IPS-20b (cell line): ENCODE measurements around the gene ADGRA3.

Source experiments
- H3K27ac ChIP-seq: one replicate; pipeline ENCODE4 v1.5.1; 2013; ENCODE audit warnings: low read length
- H3K27me3 ChIP-seq: 2 replicates; pipeline ENCODE4 v1.6.1; 2013; ENCODE audit warnings: mild to moderate bottlenecking, low read length, inconsistent platforms; ENCODE audit not compliant: insufficient read depth
- H3K36me3 ChIP-seq: 2 replicates; pipeline ENCODE4 v1.6.1; 2013; ENCODE audit warnings: low read depth, mild to moderate bottlenecking, inconsistent platforms, low read length, moderate library complexity; ENCODE audit not compliant: insufficient read depth
- H3K4me1 ChIP-seq: 2 replicates; pipeline ENCODE4 v1.6.1; 2013; ENCODE audit warnings: mild to moderate bottlenecking, control low read depth, inconsistent platforms, low read length, moderate library complexity; ENCODE audit not compliant: insufficient read depth
- H3K4me3 ChIP-seq: 2 replicates; pipeline ENCODE4 v1.5.1; 2013; ENCODE audit warnings: mild to moderate bottlenecking, low read length, inconsistent platforms
- H3K9ac ChIP-seq: 2 replicates; pipeline ENCODE4 v1.6.1; 2013; ENCODE audit warnings: low read depth, mild to moderate bottlenecking, inconsistent platforms, low read length, moderate library complexity
- H3K9me3 ChIP-seq: 2 replicates; pipeline ENCODE4 v1.6.1; 2013; ENCODE audit warnings: mild to moderate bottlenecking, low read depth, low read length, inconsistent platforms; ENCODE audit not compliant: insufficient read depth

Gene ADGRA3

DNA sequence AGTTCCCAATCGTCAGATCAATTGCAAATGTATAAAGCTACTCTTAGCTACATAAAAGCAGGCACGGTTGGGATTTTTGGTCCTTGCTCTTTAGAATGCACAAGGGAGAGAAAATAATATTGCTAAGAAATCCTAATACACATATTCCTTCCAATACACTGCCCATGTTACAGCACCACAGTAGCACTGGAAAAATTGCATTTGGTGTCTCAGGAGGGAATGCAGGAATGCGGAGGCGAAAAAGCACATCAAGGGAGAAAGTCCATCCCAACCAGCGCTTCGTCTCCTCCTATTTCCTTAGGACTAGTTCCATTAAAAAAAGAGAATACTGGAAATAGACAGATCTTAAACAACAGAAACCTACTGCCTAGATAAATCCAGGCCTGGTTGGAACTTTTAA lies 23.9 kb downstream of the ADGRA3 start:
- Histone ChIP-seq H3K4me3 (no peak overlapping the region), H3K27me3 (no peaks in the 10 kb centered on the region), H3K36me3 (no peaks in the 10 kb centered on the region), H3K4me1 (peaks cover 22% of the 10 kb centered on the region), H3K9me3 (no peaks in the 10 kb centered on the region; the same call in 1 of the 2 replicates), H3K27ac (no peak overlapping the region), H3K9ac (no peak overlapping the region)

GRCh38 chr4:22490718-22491315 lies 25.0 kb downstream of the ADGRA3 start:
- no peak overlapping the region for H3K27ac ChIP-seq

GRCh38 chr4:22488106-22488505 lies 27.8 kb downstream of the ADGRA3 start:
- peaks cover 32% of the 10 kb centered on the region for H3K4me1 ChIP-seq
- H3K36me3 ChIP-seq = no peaks in the 10 kb centered on the region
- H3K27me3 ChIP-seq = no peaks in the 10 kb centered on the region
- no peak overlapping the region for H3K27ac ChIP-seq
- no peak overlapping the region for H3K9ac ChIP-seq
- no peaks in the 10 kb centered on the region for H3K9me3 ChIP-seq
- no peak overlapping the region for H3K4me3 ChIP-seq

More at GRCh38 chr4:22490718-22491315, 25.0 kb downstream of the ADGRA3 start:
- H3K4me1 ChIP-seq = peaks cover 23% of the 10 kb centered on the region
- H3K9me3 ChIP-seq = no peaks in the 10 kb centered on the region; the same call in 1 of the 2 replicates
- no peaks in the 10 kb centered on the region for H3K36me3 ChIP-seq
- H3K4me3 ChIP-seq = no peak overlapping the region
- H3K9ac ChIP-seq = no peak overlapping the region
- H3K27me3 ChIP-seq = no peaks in the 10 kb centered on the region

DNA sequence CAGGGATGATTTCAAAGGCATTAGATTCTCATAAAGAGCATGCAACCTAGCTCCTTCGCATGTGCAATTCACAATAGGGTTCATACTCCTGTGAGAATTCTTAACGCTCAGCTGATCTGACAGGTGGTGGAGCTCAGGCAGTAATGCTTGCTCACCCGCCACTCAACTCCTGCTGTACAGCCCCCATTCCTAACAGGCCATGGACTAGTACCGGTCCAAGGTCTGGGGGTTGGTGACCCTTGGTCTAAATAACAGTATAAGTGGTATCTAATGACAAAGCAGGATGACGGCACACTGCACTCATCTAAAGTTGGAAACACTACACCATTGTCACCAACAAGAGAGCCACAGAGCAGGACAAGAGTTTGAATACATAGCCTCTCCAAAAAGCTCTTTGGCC lies 28.5 kb downstream of the ADGRA3 start:
- Histone ChIP-seq H3K36me3 (no peaks in the 10 kb centered on the region), H3K4me1 (peaks cover 36% of the 10 kb centered on the region), H3K27me3 (no peaks in the 10 kb centered on the region), H3K9ac (no peak overlapping the region), H3K27ac (no peak overlapping the region), H3K4me3 (no peak overlapping the region), H3K9me3 (no peaks in the 10 kb centered on the region)

GRCh38 chr4:22486276-22486675 lies 29.6 kb downstream of the ADGRA3 start:
- H3K4me1 ChIP-seq = peaks cover 34% of the 10 kb centered on the region; the same call in 1 of the 2 replicates
- no peak overlapping the region for H3K4me3 ChIP-seq
- no peak overlapping the region for H3K9ac ChIP-seq
- H3K27ac ChIP-seq = no peak overlapping the region
- H3K9me3 ChIP-seq = no peaks in the 10 kb centered on the region
- H3K27me3 ChIP-seq = no peaks in the 10 kb centered on the region
- no peaks in the 10 kb centered on the region for H3K36me3 ChIP-seq

GRCh38 chr4:22485737-22486136 lies 30.1 kb downstream of the ADGRA3 start:
- Histone ChIP-seq H3K4me1 (peaks cover 34% of the 10 kb centered on the region; the same call in 1 of the 2 replicates), H3K27ac (no peak overlapping the region), H3K36me3 (no peaks in the 10 kb centered on the region), H3K27me3 (no peaks in the 10 kb centered on the region), H3K9ac (no peak overlapping the region), H3K4me3 (no peak overlapping the region), H3K9me3 (no peaks in the 10 kb centered on the region)

- H3K4me1 ChIP-seq = peaks cover 34% of the 10 kb centered on the region; the same call in 1 of the 2 replicates
- H3K9ac ChIP-seq = no peak overlapping the region
- no peak overlapping the region for H3K27ac ChIP-seq
Observed at GRCh38 chr4:22483551-22483981, 32.3 kb downstream of the ADGRA3 start.

GRCh38 chr4:22482250-22483127 lies 33.4 kb downstream of the ADGRA3 start:
- Histone ChIP-seq H3K9me3 (no peaks in the 10 kb centered on the region), H3K27me3 (no peaks in the 10 kb centered on the region), H3K4me3 (no peak overlapping the region), H3K4me1 (peaks cover 34% of the 10 kb centered on the region; the same call in 1 of the 2 replicates), H3K36me3 (no peaks in the 10 kb centered on the region), H3K27ac (no peak overlapping the region), H3K9ac (no peak overlapping the region)

More at GRCh38 chr4:22483551-22483981, 32.3 kb downstream of the ADGRA3 start:
- H3K4me3 ChIP-seq = no peak overlapping the region
- H3K27me3 ChIP-seq = no peaks in the 10 kb centered on the region
- H3K36me3 ChIP-seq = no peaks in the 10 kb centered on the region
- no peaks in the 10 kb centered on the region for H3K9me3 ChIP-seq

DNA sequence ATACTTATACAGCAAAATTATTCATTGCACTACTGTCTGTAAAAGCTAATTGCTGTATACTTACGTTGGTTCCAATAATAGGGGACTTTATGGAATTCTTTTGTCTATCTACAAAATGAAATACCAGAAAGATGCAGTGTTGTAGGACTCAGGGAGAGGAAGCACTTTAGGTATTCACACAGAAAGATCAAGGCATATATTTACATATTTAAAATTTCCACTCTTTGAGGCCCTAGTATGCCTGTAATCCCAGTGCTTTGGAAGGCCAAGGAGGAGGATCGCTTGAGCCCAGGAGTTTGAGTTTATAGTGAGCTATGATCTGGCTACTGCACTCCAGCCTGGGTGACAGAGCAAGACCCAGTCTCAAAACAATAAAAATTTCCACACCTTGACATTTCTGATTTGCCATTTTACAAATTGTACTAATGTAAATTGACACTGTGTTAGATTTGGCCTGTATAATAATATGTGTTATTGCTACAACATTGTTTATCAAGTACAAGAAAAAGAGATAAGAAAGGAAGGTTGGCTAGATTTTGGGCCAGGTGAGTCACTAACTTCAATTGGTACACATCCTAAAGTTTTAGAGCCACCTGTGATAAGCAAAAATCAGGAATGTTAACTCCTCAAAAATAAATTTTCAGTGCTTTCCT lies 35.1 kb downstream of the ADGRA3 start:
- Histone ChIP-seq H3K36me3 (no peaks in the 10 kb centered on the region), H3K9ac (no peak overlapping the region; the same call in 1 of the 2 replicates), H3K9me3 (no peaks in the 10 kb centered on the region), H3K4me1 (peaks cover 30% of the 10 kb centered on the region; the same call in 1 of the 2 replicates), H3K27me3 (no peaks in the 10 kb centered on the region), H3K27ac (no peak overlapping the region), H3K4me3 (no peak overlapping the region)

GRCh38 chr4:22478426-22478825 lies 37.4 kb downstream of the ADGRA3 start:
- Histone ChIP-seq H3K27me3 (no peaks in the 10 kb centered on the region), H3K27ac (no peak overlapping the region), H3K4me1 (peaks cover 34% of the 10 kb centered on the region), H3K4me3 (no peak overlapping the region), H3K9ac (no peak overlapping the region), H3K9me3 (no peaks in the 10 kb centered on the region), H3K36me3 (no peaks in the 10 kb centered on the region)

GRCh38 chr4:22477813-22478182 lies 38.1 kb downstream of the ADGRA3 start:
- H3K4me3 ChIP-seq = no peak overlapping the region
- H3K9ac ChIP-seq = no peak overlapping the region
- peaks cover 28% of the 10 kb centered on the region for H3K4me1 ChIP-seq
- no peaks in the 10 kb centered on the region for H3K9me3 ChIP-seq
- no peak overlapping the region for H3K27ac ChIP-seq
- 0 out of 2 replicates have a peak, but pooled peaks cover 4% of the 10 kb centered on the region for H3K36me3 ChIP-seq
- no peaks in the 10 kb centered on the region for H3K27me3 ChIP-seq
